ENCODE results near the gene ZNF335.

DNA sequence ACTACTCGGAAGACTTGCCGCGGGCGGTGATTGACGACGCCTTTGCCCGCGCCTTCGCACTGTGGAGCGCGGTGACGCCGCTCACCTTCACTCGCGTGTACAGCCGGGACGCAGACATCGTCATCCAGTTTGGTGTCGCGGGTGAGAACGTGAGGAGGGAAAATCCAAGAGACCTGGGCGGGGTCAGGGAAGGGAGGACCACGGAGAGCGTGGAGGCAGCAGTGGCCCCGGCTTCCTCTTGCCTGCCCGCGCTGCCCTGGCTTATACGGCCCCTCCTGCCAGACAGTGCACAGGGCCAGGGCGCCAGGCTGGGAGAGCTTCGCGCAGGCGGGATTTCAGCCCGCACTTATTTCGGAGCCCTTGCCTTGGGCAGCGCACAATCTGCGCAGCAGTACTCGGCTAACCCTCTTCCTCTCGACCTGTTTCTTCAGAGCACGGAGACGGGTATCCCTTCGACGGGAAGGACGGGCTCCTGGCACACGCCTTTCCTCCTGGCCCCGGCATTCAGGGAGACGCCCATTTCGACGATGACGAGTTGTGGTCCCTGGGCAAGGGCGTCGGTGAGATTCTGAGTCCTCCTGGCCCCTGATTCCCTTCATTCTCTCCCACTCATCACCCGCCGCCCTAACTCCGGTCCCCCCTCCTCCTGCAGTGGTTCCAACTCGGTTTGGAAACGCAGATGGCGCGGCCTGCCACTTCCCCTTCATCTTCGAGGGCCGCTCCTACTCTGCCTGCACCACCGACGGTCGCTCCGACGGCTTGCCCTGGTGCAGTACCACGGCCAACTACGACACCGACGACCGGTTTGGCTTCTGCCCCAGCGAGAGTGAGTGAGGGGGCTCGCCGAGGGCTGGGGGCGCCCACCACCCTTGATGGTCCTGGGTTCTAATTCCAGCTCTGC lies 38.7 kb upstream of the ZNF335 start:
- TF ChIP-seq BACH2 (CRISPR knock-in tag; IDR thresholded peaks at IDR 0.05; ENCODE audit: borderline replicate concordance) (no peak), ZFP3 (CRISPR knock-in tag; IDR thresholded peaks at IDR 0.05) (no peak), CSRNP3 (CRISPR knock-in tag; IDR thresholded peaks at IDR 0.05) (no peak), TCF4 (CRISPR knock-in tag; IDR thresholded peaks at IDR 0.05; ENCODE audit: borderline replicate concordance) (no peak), PPARA (CRISPR knock-in tag; IDR thresholded peaks at IDR 0.05; ENCODE audit: borderline replicate concordance) (no peak), ZC3H10 (CRISPR knock-in tag; IDR thresholded peaks at IDR 0.05) (no peak), RARB (CRISPR knock-in tag; IDR thresholded peaks at IDR 0.05) (no peak), TOX (CRISPR knock-in tag; IDR thresholded peaks at IDR 0.05; ENCODE audit: borderline replicate concordance) (no peak), ZNF70 (CRISPR knock-in tag; IDR thresholded peaks at IDR 0.05) (no peak), ZNF8 (CRISPR knock-in tag; IDR thresholded peaks at IDR 0.05) (no peak)
- TF ChIP-seq, protein P1, sequence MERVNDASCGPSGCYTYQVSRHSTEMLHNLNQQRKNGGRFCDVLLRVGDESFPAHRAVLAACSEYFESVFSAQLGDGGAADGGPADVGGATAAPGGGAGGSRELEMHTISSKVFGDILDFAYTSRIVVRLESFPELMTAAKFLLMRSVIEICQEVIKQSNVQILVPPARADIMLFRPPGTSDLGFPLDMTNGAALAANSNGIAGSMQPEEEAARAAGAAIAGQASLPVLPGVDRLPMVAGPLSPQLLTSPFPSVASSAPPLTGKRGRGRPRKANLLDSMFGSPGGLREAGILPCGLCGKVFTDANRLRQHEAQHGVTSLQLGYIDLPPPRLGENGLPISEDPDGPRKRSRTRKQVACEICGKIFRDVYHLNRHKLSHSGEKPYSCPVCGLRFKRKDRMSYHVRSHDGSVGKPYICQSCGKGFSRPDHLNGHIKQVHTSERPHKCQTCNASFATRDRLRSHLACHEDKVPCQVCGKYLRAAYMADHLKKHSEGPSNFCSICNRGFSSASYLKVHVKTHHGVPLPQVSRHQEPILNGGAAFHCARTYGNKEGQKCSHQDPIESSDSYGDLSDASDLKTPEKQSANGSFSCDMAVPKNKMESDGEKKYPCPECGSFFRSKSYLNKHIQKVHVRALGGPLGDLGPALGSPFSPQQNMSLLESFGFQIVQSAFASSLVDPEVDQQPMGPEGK (CRISPR knock-in tag; IDR thresholded peaks at IDR 0.05; ENCODE audit: borderline replicate concordance), result no peak
